ENCODE measurements around the gene SFTPA1.
"Not testable (repeated sequence)": the region's sequence is repeated elsewhere in the genome, so short reads cannot be mapped to it uniquely, and the experiment has no call there.

Gene SFTPA1

DNA sequence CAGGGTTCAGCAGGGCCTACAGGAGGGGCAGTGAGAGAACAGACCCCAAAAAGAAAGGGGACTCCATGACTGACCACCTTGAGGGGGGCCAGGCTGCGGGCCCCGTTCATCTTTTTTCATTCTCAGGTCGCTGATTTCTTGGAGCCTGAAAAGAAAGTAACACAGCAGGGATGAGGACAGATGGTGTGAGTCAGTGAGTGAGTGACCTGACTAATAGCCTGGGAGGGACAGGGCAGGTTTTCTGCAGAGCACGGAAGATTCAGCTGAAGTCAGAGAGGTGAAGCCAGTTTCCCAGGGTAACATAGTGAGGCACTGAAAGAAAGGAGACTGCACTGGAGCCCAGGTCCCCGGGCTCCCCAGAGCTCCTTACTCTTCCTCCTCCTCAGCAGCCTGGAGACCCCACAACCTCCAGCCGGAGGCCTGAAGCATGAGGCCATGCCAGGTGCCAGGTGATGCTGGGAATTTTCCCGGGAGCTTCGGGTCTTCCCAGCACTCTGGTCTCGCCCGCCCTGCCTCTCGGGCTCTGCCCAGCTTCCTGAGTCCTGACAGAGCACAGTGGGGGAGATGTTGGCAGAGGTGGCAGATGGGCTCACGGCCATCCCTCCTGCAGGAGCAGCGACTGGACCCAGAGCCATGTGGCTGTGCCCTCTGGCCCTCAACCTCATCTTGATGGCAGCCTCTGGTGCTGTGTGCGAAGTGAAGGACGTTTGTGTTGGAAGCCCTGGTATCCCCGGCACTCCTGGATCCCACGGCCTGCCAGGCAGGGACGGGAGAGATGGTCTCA, 646 bp downstream of the SFTPA1 start:
- peak; percentile 51 for DNase-seq

DNA sequence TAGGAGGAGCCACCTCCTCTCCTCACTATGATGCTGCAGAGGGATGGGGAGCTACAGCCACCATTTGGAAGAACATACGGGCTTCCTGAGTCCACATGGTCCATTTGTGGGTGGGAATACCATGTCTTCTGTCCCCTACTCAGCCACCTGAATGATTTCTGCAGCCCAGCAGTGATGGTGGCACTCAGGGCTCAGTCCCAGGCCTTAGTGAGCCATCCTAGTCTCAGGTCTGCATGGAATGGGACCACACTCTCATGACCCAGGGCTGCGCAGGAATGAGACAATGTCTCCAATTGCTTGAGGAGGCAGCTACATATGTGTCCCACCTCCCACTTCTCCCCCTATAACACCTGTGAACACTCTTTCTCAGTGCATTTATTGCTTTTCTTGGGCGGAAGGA, 4.8 kb downstream of the SFTPA1 start:
- no peak for DNase-seq

DNA sequence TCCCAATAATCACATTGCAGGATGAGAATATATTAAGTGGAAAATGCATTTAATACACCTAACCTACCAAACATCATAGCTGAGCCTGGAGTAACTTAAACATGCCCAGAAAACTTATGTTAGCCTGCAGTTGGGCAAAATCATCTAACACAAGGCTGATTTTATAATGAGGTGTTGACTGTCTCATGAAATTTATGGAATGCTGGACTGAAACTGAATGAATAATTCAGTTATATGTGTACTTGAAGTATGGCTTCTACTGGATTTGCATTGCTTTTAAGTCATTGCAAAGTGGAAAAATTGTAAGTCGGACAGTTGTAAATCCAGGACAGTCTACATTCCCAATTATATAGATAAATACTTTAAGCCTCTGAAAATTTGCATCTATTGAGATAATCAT, 5.4 kb downstream of the SFTPA1 start:
- no peak for DNase-seq

DNA sequence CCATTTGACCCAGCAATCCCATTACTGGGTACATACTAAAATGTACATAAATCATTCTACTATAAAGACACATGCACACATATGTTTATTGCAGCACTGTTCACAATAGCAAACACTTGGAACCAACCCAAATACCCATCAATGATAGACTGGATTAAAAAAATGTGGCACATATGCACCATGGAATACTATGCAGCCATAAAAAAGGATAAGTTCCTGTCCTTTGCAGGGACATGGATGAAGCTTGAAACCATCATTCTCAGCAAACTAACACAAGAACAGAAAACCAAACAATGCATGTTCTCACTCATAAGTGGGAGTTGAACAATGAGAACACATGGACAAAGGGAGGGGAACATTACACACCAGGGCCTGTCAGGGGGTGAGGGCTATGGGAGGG, 12.9 kb downstream of the SFTPA1 start:
- not testable (repeated sequence) for DNase-seq

DNA sequence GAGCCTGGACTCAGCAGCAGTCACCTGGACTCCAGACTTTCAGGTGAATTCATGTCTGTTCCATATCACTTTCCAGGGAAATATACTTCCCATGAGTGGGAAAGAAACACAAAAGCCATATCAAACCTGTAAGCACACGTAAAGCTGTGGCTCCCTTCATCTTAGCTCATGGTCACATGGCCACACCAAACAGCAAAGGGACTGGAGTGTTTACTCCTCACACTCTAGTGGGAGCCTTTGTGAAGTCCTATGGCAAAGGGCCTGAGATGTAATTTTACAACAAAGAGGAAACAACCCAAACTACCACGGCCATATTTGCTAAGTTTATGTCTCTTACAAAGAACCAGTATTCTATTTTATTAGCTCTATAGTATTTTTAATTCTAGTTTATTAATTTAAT, 16.3 kb downstream of the SFTPA1 start:
- peak; percentile 93 for DNase-seq

DNA sequence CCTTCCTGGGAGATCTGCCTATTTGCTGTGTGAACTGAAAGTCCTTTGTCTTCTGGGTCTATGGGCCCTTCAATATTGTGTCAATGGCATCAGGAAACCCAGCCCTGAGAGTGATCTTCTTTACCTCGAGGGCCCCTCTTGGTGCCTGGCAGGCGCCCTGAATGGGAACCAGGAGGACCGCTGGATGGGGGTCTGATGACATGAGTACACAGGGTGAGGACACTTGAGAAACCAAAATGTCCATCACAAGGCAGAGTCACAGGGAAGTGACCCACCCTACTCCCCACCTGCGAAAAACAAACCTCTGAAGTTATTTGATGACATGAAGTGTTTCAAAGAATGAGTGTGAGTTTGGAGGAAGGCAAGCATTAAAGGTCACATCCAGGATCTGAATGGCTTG, 17.3 kb downstream of the SFTPA1 start:
- no peak for DNase-seq

DNA sequence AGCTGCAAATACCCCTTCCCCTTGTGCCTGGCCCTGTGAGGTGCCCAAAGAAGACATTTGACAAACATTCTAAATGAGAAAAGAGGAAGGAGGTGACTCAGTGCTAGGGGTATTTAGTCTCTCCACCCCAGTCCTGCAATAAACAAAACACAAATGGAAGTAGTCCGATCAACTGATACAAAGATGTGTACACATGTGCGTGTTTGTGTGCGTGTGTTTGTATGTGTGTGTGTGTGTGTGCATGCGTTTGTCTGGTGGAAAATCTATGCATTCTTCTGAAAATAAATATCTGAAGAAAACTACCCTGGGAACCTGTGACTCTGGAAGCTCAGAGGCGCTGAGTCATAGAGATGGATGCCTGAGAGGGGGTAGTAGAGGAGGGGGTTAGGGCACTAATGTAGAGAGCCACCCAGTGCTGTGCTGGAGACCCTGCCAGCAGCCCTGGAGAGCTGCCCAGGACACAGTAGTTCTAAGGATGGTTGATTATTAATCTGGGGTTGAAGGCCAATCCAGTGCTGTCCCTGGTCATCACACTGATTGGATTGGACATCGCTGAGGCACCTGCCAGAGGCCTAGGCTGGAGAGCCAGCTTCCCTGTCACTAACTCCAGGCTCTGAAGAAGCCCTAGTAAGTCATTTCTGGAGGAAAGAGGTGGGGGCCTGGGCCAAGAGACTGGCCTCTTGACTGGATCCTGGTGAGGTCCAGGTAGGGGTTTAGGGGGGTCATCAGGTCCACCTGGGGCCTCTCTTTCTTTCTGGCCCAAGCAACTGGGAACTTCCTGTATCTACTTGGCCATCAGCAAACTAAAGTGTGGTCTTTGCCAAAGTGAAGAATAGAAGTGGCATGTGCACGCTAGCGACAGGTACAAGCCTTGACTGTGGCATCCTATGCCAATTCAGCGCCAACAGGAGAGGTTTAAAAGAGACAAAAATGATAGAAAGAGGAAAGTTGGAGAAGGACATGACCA, 18.5 kb downstream of the SFTPA1 start:
- peak; percentile 41 for DNase-seq

DNA sequence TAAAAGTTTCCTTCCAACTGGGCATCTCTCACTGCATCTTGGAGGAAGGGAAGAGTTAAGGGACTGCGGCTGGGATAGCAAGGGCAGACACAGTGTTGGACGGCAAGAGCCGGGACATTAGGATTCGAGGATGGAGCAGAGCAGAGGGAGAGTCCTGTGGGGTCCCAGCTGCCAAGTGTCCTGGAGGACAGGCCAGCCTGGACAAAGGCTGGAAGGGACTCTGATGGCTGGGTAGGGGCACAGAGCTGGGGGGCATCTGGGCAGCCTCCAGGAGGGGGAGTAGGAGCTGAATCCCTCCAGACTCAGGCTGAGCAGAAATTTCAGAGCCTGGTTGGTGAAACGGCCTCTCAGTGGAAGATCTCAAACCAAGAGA, 19.2 kb downstream of the SFTPA1 start:
- DNase-seq: no peak

DNA sequence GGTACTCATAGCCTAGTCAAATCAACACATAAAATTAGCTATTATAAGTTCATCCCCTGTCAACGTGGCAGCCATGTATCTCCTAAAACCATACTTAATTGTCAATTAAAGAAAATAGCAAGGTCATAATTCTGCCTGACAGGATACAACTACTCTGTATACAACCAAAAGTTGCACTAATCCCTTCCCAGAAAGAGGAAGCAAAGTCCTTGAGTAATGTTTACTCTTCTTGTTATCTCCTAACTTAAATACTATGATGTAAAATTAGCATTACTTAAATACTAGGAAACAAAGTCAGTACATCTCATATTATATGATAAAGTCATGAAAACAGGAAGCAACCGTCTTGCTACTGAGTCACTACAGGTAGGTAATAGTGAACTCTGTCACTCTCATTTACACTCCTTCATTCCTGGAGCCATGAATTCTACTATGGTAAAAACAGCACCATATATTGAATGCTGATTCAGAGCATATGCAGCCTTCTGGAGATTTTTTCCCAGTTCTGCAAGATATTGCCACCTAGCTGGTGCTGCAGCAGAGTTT, 26.0 kb downstream of the SFTPA1 start:
- DNase-seq: not testable (repeated sequence)

DNA sequence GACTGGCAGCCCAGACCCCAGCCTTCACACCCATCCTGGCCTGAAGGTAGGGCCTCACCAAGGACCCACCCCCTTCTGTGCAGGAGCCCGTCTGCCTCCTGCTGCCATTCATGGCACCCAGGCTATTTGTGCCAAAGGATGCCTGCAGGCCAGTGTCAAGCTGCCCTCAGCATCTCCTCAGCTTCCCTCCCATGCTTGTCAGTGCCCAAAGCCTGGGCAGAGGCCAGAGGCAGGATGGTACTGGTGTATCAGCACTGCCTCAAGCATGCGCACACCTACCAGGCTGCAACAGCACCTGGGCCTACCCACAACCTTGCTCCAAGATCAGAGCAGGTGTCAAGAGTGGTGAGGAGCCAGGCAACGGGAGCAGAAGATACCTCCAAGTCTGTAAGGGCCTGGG, 27.6 kb downstream of the SFTPA1 start:
- DNase-seq: no peak

DNA sequence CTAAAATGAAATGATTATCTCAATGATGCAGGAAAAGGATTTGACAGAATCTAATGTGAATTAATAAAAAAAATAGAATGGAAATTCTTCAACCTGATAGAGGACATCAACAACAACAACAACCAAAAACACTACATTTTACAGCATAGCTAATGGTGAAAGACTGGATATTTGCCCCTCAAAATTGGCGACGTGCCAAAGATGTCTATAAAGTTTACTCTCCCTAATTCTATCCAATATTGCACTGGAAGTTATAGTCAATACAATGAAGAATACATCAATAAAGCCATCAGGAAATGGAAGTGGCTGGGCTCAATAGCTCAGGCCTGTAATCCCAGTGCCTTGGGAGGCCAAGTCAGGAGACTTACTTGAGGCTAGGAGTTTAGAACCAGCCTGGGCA, 42.0 kb downstream of the SFTPA1 start:
- not testable (repeated sequence) for DNase-seq

DNA sequence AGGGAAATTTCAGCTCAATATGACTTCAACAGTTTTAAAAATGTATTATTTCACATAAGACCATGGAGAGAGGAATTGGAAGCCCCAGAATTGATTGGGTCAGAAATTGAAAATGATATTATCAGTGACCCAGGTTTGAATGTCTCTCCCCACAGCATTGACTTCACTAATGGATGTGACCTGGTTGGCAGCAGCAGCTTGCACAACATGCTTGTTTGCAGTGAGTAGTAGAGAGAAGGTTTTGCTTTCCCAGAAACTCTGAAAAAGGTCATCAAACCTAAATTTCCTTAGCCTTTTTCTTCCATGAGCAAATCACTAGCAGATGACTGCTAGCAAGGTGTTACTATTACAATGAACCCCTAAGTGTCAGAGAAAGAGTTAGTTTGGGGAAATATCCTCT, 52.5 kb downstream of the SFTPA1 start:
- DNase-seq: not testable (repeated sequence)

DNA sequence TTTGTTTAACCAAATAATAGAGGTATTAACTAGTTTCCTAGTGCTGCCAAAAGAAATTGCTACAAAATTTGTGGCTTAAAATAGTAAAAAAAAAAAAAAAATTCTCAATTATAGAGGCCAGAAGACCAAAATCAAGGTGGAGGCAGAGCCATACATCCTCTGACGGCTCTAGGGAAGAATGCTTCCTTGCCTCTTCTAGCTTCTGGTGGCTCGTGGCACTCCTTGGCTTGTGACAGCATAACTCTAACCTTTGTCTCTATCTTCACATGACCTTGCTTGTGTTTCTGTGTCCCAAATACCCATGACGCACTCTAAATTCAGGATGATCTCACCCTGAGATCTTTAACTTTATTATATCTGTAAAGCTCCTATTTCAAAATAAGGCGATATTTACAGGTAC, 53.9 kb downstream of the SFTPA1 start:
- not testable (repeated sequence) for DNase-seq

Data from DMS53 (cell line).